Activated T-helper 9 cell treated with anti-CD3 and anti-CD28 coated beads, Interleukin-2, amount 50 U/mL, for 16 hours (primary cell): ENCODE measurements around the gene PLXNC1.
"Not testable (repeated sequence)": the region's sequence is repeated elsewhere in the genome, so short reads cannot be mapped to it uniquely, and the experiment has no call there.

Experiments used
- DNase-seq: peaks from one replicate; pipeline ENCODE4 v3.0.0-alpha.2; 2020; ENCODE audit warnings: low read depth

Gene PLXNC1

DNA sequence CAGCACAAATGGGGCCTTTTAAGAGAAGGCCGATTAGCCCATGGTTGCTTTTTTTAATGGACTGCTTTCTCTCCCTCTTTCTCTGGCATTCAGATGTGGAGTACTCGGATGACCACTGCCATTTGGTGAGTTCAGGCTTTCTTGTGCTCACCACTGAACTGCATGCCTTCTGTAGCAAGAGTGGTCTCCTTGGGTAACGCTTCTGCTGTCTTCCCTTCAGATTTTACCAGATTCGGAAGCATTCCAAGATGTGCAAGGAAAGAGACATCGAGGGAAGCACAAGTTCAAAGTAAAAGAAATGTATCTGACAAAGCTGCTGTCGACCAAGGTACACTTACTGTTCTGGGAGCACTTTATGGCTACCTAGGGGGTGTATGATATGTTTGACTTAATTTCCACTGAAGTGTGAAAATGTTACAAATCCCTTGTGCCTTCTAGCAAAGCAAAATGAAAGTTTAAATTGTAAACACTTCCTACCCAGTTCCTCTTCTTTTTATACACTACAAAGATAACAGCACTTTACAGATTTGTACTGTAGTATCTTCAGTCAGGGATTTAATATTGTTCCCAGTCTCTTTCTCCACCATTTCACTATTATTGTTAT lies 148.8 kb downstream of the PLXNC1 start:
- no peak for DNase-seq

DNA sequence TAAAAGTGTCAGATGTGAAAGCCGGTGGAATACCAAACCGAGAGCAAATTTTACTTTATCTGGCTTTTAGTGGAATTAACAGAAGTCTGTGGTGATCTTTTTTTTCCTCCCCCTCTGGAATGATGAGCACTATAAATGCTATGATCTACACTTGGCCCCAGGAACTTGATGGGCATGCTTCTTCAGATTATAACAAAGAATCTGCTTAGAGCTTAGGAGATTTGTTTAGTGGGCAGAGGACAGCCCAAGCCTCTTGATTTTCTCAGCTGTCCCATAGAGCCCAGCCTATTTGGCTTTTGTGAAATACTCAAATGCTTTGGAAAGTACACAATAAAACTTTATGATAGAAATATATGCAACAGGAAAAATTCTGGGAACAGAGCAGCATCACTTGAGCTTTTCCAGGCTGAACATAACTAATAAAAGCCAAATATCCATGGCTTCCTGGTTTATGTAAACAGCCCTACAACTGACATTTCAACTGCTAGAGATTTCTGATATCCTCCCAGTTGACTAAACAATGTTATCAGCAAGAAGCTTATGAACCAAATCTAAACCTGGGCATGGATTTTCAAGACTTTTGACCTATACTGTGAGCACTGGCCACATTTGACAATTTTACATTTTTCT lies 149.6 kb downstream of the PLXNC1 start:
- DNase-seq: no peak

- DNase-seq: no peak
These were observed 151.5 kb downstream of the PLXNC1 start for GRCh38 chr12:94299846-94300245.

GRCh38 chr12:94304012-94304411 lies 155.6 kb downstream of the PLXNC1 start:
- DNase-seq: no peak

- no peak for DNase-seq
These were observed 156.2 kb downstream of the PLXNC1 start for GRCh38 chr12:94304566-94305061.

- DNase-seq: no peak
These were observed 157.0 kb downstream of the PLXNC1 start for GRCh38 chr12:94305130-94305957.

DNA sequence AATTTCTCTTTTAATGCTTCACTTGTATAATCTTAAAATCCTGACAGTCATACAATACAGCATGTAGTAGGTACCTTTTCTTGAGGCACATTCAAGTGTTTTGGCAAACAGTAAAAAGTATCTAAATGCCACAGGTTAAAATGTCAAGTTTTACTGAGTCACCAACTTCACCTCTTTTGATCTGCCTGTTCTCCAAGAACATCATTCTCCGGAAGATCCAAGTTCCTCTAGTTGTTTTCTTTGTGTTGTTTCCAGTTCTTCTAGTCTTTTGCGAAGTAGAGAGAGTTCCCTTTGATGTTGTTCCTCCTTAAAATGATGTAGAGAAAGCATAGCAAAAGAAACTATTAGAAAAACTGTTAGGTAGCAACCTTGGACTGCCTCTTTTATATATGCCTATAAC lies 160.2 kb downstream of the PLXNC1 start:
- DNase-seq: no peak

GRCh38 chr12:94309373-94309772 lies 161.0 kb downstream of the PLXNC1 start:
- DNase-seq: no peak

- DNase-seq: no peak
These were observed 164.0 kb downstream of the PLXNC1 start for GRCh38 chr12:94312378-94312777.

DNA sequence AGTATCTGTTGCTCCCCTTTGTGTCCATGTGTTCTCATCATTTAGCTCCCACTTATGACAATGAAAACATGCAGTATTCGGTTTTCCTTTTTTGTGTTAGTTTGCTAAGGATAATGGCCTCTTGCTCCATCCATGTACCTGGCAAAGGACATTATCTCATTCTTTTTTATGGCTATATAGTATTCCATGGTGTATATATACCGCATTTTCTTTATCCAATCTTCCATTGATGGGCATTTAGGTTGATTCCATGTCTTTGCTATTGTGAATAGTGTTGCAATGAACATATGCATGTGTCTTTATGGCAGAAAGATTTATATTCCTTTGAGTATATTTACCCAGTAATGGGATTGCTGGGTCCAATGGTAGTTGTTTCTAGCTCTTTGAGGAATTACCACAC lies 168.2 kb downstream of the PLXNC1 start:
- not testable (repeated sequence) for DNase-seq

DNA sequence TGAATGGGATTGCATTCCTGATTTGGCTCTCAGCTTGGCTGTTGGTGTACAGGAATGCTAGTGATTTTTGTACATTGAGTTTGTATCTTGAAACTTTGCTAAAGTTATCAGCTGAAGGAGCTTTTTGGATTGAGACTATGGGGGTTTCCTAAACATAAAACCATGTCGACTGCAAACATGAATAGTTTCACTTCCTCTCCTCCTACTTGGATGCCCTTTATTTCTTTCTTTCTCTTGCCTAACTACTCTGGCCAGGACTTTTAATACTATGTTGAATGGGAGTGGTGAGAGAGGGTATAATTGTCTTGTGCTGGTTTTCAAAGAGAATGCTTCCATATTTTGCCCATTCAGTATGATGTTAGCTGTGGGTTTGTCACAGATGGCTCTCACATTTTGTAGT lies 169.8 kb downstream of the PLXNC1 start:
- DNase-seq: no peak

GRCh38 chr12:94320109-94320508 lies 171.7 kb downstream of the PLXNC1 start:
- no peak for DNase-seq

DNA sequence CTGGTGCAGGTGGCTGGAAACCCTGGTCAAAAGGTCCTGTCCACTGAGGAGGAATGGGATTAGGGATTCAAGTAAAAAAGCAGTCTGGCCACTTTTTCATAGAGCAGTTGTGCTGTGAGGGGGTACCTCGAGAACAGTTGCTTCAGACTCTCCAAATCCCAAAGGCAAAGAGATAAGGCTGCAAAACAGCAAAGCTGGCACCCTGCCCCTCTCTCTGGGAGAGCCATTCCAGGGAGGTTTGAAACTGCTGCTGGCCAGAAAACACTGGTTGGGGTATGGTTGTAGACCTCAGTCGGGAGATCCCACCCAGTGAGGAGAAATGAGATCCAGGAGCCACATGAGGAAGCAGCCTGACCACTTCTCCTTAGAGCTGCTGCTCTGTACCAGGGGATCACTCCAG lies 174.0 kb downstream of the PLXNC1 start:
- no peak for DNase-seq

DNA sequence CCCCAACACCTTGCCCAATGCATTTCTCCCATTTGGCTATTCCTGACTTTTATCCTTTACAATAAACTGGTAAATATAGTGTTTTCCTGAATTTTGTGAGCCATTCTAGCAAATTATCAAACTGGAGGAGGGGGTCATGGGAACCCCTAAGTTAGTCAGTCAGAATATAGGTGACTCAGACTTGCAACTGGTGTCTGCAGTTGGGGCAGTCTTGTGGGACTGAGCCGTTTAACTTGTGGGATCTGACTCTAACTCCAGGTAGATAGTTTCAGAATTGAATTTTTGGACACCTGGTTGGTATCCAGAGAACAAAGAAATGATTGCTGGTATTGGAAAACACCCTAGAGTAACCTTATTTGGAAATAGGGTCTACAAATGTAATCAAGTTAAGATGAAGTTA lies 177.9 kb downstream of the PLXNC1 start:
- DNase-seq: no peak

DNA sequence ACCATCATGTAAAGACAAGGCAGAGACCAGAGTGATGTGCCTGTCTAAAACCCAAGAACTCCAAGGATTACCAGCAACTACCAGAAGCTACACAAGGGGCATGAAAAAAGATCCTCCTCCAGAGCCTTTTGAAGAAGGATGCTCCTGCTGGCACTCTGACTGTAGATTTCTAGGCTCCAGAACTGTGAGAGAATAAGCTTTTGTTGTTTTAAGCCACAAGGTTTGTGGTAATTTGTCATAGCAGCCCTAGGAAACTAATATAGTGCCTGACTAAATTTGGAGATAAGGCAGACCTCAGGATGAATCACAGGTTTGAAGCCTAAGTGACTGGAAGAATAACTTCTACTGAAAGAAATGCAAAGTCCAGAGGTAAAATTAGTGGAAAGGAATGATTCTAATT lies 178.3 kb downstream of the PLXNC1 start:
- DNase-seq: no peak

GRCh38 chr12:94327809-94328208 lies 179.4 kb downstream of the PLXNC1 start:
- no peak for DNase-seq

DNA sequence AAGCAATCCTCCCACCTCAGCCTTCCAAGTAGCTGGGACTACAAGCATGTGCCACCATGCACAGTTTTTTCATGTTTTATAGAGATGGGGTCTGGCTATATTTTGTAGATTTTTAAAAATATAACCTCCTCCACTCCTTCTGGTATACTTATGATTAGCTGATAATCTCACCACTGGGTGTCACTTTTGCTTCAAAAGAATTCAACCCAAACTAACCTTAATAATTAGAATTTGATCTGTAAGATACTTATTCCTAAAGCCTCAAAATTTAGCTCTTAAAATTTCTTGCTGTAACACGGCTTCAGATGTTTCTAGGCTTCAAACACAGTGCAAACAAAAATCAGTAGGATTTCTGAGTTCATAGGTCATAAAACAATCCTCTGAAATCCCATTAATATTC lies 181.0 kb downstream of the PLXNC1 start:
- DNase-seq: no peak

DNA sequence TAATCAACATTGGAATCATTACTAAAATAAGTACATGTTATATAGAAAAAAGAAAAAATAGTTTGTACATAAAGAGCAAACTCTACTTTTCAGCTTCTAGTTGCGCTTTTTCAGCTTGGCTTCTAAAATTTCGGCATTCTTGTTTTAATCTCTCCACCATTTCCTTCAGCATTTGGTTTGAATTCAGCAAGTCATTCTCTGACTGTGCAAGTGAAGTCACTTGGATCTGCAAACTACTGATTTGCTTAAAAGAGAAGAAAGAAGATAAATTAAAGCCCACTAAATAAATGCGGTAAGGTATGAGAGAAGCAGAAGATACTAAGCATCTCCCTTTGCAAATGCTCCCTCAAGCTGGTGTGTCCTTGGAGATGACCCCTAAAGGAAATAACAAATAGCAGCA lies 185.0 kb downstream of the PLXNC1 start:
- DNase-seq: no peak

DNA sequence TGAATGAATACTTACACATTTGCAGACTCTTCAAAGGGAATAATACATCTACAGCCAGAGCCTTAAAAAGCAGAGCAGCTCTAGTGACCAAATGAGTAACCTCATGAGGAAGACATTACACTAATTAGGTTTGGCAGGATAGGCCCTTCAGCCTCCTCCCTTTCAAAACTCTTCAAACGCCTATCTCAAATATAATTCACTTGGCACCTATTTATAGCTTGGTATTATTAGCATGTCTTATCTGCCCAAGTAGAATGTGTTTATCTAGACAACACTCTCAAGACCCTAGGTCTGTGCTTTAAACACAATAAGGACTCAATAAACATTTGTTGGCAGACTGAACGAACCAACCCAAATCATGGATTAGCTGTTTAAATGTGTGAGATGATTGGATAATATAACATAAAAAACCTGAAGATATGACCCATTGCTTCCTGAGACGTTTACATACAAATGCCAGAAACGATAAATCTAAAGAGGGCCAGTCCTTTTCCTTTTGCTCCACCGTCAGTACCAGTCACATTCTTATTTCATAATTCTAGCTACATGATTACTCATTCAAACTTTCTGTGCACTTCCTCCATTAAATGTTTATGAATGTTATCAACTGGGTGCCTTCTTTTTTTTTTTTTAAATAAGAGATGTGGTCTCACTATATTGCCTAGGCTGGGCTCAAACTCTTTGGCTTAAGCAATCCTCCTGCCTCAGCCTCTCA lies 188.0 kb downstream of the PLXNC1 start:
- no peak for DNase-seq

- no peak for DNase-seq
These were observed 189.8 kb downstream of the PLXNC1 start for GRCh38 chr12:94338006-94338794.

DNA sequence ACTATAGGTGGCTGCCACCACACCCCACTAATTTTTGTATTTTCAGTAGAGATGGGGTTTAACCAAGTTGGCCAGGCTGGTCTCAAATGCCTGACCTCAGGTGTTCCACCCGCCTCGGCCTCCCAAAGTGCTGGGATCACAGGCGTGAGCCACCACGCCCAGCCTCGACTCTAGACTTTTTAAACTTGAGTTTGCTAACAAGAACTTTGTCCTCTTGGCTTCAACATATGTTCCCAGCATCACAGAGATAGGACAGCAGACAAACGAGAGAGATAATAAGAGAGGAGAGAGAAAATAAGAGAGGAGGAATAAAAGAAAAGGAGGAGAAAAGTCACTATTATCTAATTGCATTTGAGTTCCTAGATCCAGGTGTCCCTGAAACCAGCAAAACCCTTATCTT lies 192.2 kb downstream of the PLXNC1 start:
- no peak for DNase-seq

GRCh38 chr12:94353130-94353529 lies 204.8 kb downstream of the PLXNC1 start:
- no peak for DNase-seq
